ENCODE measurements around the gene SH3GL1. TPM values are rescaled to one million over a fixed set of nuclear protein-coding genes. Genes with fewer than 3 reads are reported as not detected.
A peak's percentile ranks its signal among the peaks of the same experiment; 100 is the strongest.
"Not testable (repeated sequence)": the region's sequence is repeated elsewhere in the genome, so short reads cannot be mapped to it uniquely, and the experiment has no call there.

SH3GL1 gene
- polyA plus RNA-seq, 1 experiment = 40.2 TPM

- H3K4me3 ChIP-seq (ENCODE audit: low read depth, low read length) = no peak overlapping the region
- POLR2A ChIA-PET = no interaction called here
- H3K27me3 ChIP-seq (ENCODE audit: control insufficient read depth, insufficient read depth, low read length) = no peaks in the 10 kb centered on the region
- no peak overlapping the region for H3K27ac ChIP-seq (ENCODE audit: low read depth, low read length)
- CTCF ChIA-PET = no interaction called here
- no peak for TF ChIP-seq CTCF (IDR thresholded peaks at IDR 0.05; ENCODE audit: low read depth, low read length)
- no peaks in the 10 kb centered on the region for H3K9me3 ChIP-seq (ENCODE audit: control insufficient read depth, insufficient read depth, low read length)
- DNase-seq (ENCODE audit: low read depth, low spot score) = no peak
Observed at GRCh38 chr19:4334929-4335570, 65.3 kb downstream of the SH3GL1 start.

- CTCF ChIA-PET = no interaction called here
- peaks cover 10% of the 10 kb centered on the region; the same call in 1 of the 2 replicates for H3K9me3 ChIP-seq (ENCODE audit: control insufficient read depth, insufficient read depth, low read length)
- POLR2A ChIA-PET = interaction anchor here (0.6 kb wide), 1 partner anchor 13 kb away, joined by 3 read pairs; no protein-coding TSS in a partner anchor
- H3K27me3 ChIP-seq (ENCODE audit: control insufficient read depth, insufficient read depth, low read length) = no peaks in the 10 kb centered on the region
- no peak for TF ChIP-seq CTCF (IDR thresholded peaks at IDR 0.05; ENCODE audit: low read depth, low read length)
- no peak for DNase-seq (ENCODE audit: low read depth, low spot score)
- H3K27ac ChIP-seq (ENCODE audit: low read depth, low read length) = no peak overlapping the region
- H3K4me3 ChIP-seq (ENCODE audit: low read depth, low read length) = no peak overlapping the region
Observed at GRCh38 chr19:4329858-4330257, 70.5 kb downstream of the SH3GL1 start.

GRCh38 chr19:4328991-4329681 lies 71.2 kb downstream of the SH3GL1 start:
- CTCF ChIA-PET; DNase-seq (ENCODE audit: low read depth, low spot score); H3K27me3 ChIP-seq (ENCODE audit: control insufficient read depth, insufficient read depth, low read length); H3K27ac ChIP-seq (ENCODE audit: low read depth, low read length): not testable (repeated sequence)
- POLR2A ChIA-PET = interaction anchor here (1.5 kb wide), 1 partner anchor 14 kb away, joined by 9 read pairs; the partner anchor contains the start of gene MPND
- Histone ChIP-seq H3K9me3 (ENCODE audit: control insufficient read depth, insufficient read depth, low read length) (peaks cover 10% of the 10 kb centered on the region; the same call in 1 of the 2 replicates), H3K4me3 (ENCODE audit: low read depth, low read length) (peak overlapping the region; percentile 74)

- peak overlapping the region; percentile 74 for H3K4me3 ChIP-seq (ENCODE audit: low read depth, low read length)
- ChIA-PET POLR2A (interaction anchor here (0.6 to 1.5 kb wide), 4 partner anchors 9 to 305 kb away, joined by 3 to 9 read pairs (median 4); partner anchors contain the start of gene MPND), CTCF (no interaction called here)
- no peak for TF ChIP-seq CTCF (IDR thresholded peaks at IDR 0.05; ENCODE audit: low read depth, low read length)
- DNase-seq (ENCODE audit: low read depth, low spot score) = peak; percentile 94
- H3K27me3 ChIP-seq (ENCODE audit: control insufficient read depth, insufficient read depth, low read length) = no peaks in the 10 kb centered on the region
- H3K9me3 ChIP-seq (ENCODE audit: control insufficient read depth, insufficient read depth, low read length) = peaks cover 10% of the 10 kb centered on the region; the same call in 1 of the 2 replicates
- no peak overlapping the region for H3K27ac ChIP-seq (ENCODE audit: low read depth, low read length)
Observed at GRCh38 chr19:4328243-4328990, 71.9 kb downstream of the SH3GL1 start.

- no peak for TF ChIP-seq CTCF (IDR thresholded peaks at IDR 0.05; ENCODE audit: low read depth, low read length)
- ChIA-PET CTCF (no interaction called here), POLR2A (interaction anchor here (0.6 to 1.5 kb wide), 3 partner anchors 10 to 305 kb away, joined by 3 to 9 read pairs (median 3); partner anchors contain the start of gene MPND)
- DNase-seq (ENCODE audit: low read depth, low spot score) = no peak
- Histone ChIP-seq H3K9me3 (ENCODE audit: control insufficient read depth, insufficient read depth, low read length) (peaks cover 10% of the 10 kb centered on the region; the same call in 1 of the 2 replicates), H3K27ac (ENCODE audit: low read depth, low read length) (no peak overlapping the region), H3K27me3 (ENCODE audit: control insufficient read depth, insufficient read depth, low read length) (no peaks in the 10 kb centered on the region), H3K4me3 (ENCODE audit: low read depth, low read length) (peak overlapping the region; percentile 52)
Observed at GRCh38 chr19:4327877-4328242, 72.5 kb downstream of the SH3GL1 start.

Measured in AG04450 (cell line).